HG03139 (cell line): Measurements from ENCODE around the gene MYMK.

Experiments used
- ATAC-seq: cut with Tn5 transposase; IDR thresholded peaks from one replicate; pipeline ENCODE4 v1.9.1; 2021; ENCODE audit not compliant: unreplicated experiment

The MYMK gene

GRCh38 chr9:133488686-133489252, 36.0 kb downstream of the MYMK start:
- ATAC-seq = no peak

GRCh38 chr9:133487331-133487725, 37.4 kb downstream of the MYMK start:
- no peak for ATAC-seq

- ATAC-seq = no peak
Measured at GRCh38 chr9:133485531-133486260, 39.1 kb downstream of the MYMK start.

GRCh38 chr9:133484671-133485437, 39.9 kb downstream of the MYMK start:
- no peak for ATAC-seq

- no peak for ATAC-seq
Measured at GRCh38 chr9:133483611-133484010, 41.1 kb downstream of the MYMK start.

GRCh38 chr9:133478851-133479711, 45.7 kb downstream of the MYMK start, which contains the start of gene SLC2A6:
Gene SLC2A6 (minus strand): TSS chr9:133479099. CDS start chr9:133479059, 40 bp downstream.
- peak; percentile 70 for ATAC-seq

- ATAC-seq = peak; percentile 36
Measured at GRCh38 chr9:133477992-133478850, 46.5 kb downstream of the MYMK start.

GRCh38 chr9:133477461-133477860, 47.3 kb downstream of the MYMK start:
- no peak for ATAC-seq

- no peak for ATAC-seq
Measured at GRCh38 chr9:133476941-133477340, 47.8 kb downstream of the MYMK start.

- no peak for ATAC-seq
Measured at GRCh38 chr9:133476036-133476931, 48.5 kb downstream of the MYMK start.

GRCh38 chr9:133475292-133476012, 49.3 kb downstream of the MYMK start:
- no peak for ATAC-seq

- no peak for ATAC-seq
Measured at GRCh38 chr9:133474853-133475252, 49.9 kb downstream of the MYMK start.

- ATAC-seq = no peak
Measured at GRCh38 chr9:133474215-133474614, 50.5 kb downstream of the MYMK start.

- ATAC-seq = no peak
Measured at GRCh38 chr9:133473743-133474142, 51.0 kb downstream of the MYMK start.

- ATAC-seq = no peak
Measured at GRCh38 chr9:133472753-133473378, 51.9 kb downstream of the MYMK start.

GRCh38 chr9:133472277-133472645, 52.5 kb downstream of the MYMK start:
- no peak for ATAC-seq

- ATAC-seq = no peak
Measured at GRCh38 chr9:133471551-133472276, 53.0 kb downstream of the MYMK start.
